Suprapubic skin (tissue), 4 donors: ENCODE measurements around the gene ARHGEF12. TPM values are rescaled to one million over a fixed set of nuclear protein-coding genes. Genes with fewer than 3 reads are reported as not detected.

Source experiments
- DNase-seq, 2 donors: peaks; one replicate each; pipeline ENCODE4 v3.0.0-alpha.2; 2019; ENCODE audit warnings: low spot score in 2 of 2
- H3K27ac ChIP-seq: fragments of 200-600 bp; sonication (generic); one replicate; pipeline ENCODE4 v1.5.1; 2019
- H3K27me3 ChIP-seq: fragments of 200-600 bp; sonication (generic); one replicate; pipeline ENCODE4 v1.5.1; 2019
- H3K36me3 ChIP-seq: fragments of 200-600 bp; sonication (generic); one replicate; pipeline ENCODE4 v1.5.1; 2019
- H3K4me1 ChIP-seq: fragments of 200-600 bp; sonication (generic); one replicate; pipeline ENCODE4 v1.5.1; 2019
- H3K4me3 ChIP-seq: fragments of 200-600 bp; sonication (generic); one replicate; pipeline ENCODE4 v1.5.1; 2019; ENCODE audit warnings: mild to moderate bottlenecking
- H3K9me3 ChIP-seq: fragments of 200-600 bp; sonication (generic); one replicate; pipeline ENCODE4 v1.5.1; 2019
- EP300 ChIP-seq: sonication (generic); formaldehyde crosslinking; IDR thresholded peaks from one replicate; pipeline ENCODE4 v1.6.1; 2017; ENCODE audit warnings: antibody characterized with exemption
- POLR2A ChIP-seq, 2 donors: fragments of 450-650 bp; IDR thresholded peaks; one replicate each; pipeline ENCODE4 v1.6.1; 2017; ENCODE audit warnings: antibody characterized with exemption in 2 of 2, mild to moderate bottlenecking in 2 of 2, moderate library complexity in 2 of 2
- POLR2AphosphoS5 ChIP-seq, 3 donors: sonication (generic); formaldehyde crosslinking; IDR thresholded peaks; one replicate each; pipeline ENCODE4 v1.6.1; 2017; ENCODE audit warnings: antibody characterized with exemption in 3 of 3
- WGBS: methylation state at CpG from one replicate; pipeline ENCODE4 v1.1.5; 2018; 5-methylcytosine and 5-hydroxymethylcytosine counted together
- total RNA-seq, 4 donors: library from RNA; depleted of rRNA; stranded (reverse); fragments of >200 nt; gene quantifications; one replicate each; pipeline ENCODE4 v1.1.0, GENCODE V29; 2016
- TF ChIP-seq, protein P1 (sequence below), 2 donors: fragments of 200-600 bp in 1 of 2; fragments of 450-650 bp in 1 of 2; sonication (generic) in 1 of 2; IDR thresholded peaks; one replicate each; pipeline ENCODE4 v1.5.1; 2016 to 2019; ENCODE audit warnings: antibody characterized with exemption in 2 of 2, mild to moderate bottlenecking in 1 of 2, moderate library complexity in 1 of 2

The ARHGEF12 gene
- total RNA-seq, 4 donors from 2014 or later, result 107 to 222 (median 138) TPM

DNA sequence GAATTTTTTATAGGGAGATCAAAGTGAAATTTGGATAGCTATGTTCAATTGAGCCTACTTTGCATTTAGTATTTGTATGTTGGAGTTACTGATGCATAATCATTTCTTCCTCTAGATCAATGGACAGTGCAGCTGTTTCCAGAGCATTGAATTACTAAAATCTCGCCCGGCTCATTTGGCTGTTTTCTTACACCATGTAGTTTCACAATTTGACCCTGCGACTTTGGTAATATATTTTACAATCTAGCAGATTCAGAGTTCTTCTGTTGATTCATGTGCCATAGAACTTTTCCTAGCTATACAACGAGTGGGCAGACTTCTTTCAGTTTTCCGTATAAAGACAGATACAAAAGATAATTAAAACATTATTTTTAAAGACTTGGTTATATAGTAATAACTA is 105.4 kb downstream of the ARHGEF12 start:
- no peak for TF ChIP-seq EP300
- TF ChIP-seq, protein P1, sequence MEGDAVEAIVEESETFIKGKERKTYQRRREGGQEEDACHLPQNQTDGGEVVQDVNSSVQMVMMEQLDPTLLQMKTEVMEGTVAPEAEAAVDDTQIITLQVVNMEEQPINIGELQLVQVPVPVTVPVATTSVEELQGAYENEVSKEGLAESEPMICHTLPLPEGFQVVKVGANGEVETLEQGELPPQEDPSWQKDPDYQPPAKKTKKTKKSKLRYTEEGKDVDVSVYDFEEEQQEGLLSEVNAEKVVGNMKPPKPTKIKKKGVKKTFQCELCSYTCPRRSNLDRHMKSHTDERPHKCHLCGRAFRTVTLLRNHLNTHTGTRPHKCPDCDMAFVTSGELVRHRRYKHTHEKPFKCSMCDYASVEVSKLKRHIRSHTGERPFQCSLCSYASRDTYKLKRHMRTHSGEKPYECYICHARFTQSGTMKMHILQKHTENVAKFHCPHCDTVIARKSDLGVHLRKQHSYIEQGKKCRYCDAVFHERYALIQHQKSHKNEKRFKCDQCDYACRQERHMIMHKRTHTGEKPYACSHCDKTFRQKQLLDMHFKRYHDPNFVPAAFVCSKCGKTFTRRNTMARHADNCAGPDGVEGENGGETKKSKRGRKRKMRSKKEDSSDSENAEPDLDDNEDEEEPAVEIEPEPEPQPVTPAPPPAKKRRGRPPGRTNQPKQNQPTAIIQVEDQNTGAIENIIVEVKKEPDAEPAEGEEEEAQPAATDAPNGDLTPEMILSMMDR (IDR thresholded peaks at IDR 0.05), result no peak
- no peak for TF ChIP-seq POLR2A (IDR thresholded peaks at IDR 0.05)
- no peak for TF ChIP-seq POLR2AphosphoS5 (IDR thresholded peaks at IDR 0.05)
- DNase-seq, result no peak
- H3K4me3 ChIP-seq, result no peak overlapping the region
- no peaks in the 10 kb centered on the region for H3K4me1 ChIP-seq
- H3K9me3 ChIP-seq, result no peaks in the 10 kb centered on the region
- H3K36me3 ChIP-seq, result peaks cover 59% of the 10 kb centered on the region
- WGBS, result 92% methylated on average over 5 of the region's 5 CpGs
- no peak overlapping the region for H3K27ac ChIP-seq
- no peaks in the 10 kb centered on the region for H3K27me3 ChIP-seq

DNA sequence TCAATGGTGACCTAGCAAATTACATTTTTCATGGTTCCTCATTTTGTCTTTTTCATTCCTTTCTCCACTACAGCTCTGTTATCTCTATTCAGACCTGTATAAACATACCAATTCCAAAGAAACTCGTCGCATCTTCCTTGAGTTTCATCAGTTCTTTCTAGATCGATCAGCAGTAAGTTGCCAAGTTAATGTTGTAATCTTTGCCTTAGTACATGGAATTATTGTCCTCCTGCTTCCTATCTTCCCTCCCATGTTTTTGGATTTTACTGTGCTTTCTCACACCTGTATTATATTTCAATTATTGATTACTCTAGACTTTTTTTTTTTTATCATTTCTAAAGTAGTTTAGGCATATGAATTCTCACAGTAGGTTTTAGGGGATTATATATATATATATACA is 105.8 kb downstream of the ARHGEF12 start:
- TF ChIP-seq POLR2AphosphoS5 (IDR thresholded peaks at IDR 0.05) (no peak), EP300 (no peak), POLR2A (IDR thresholded peaks at IDR 0.05) (no peak)
- TF ChIP-seq, protein P1 (IDR thresholded peaks at IDR 0.05), result no peak
- Histone ChIP-seq H3K27ac (no peak overlapping the region), H3K27me3 (no peaks in the 10 kb centered on the region), H3K36me3 (peaks cover 63% of the 10 kb centered on the region), H3K4me1 (no peaks in the 10 kb centered on the region), H3K4me3 (no peak overlapping the region), H3K9me3 (no peaks in the 10 kb centered on the region)
- 87% methylated on average over 3 of the region's 3 CpGs for WGBS
- no peak for DNase-seq

DNA sequence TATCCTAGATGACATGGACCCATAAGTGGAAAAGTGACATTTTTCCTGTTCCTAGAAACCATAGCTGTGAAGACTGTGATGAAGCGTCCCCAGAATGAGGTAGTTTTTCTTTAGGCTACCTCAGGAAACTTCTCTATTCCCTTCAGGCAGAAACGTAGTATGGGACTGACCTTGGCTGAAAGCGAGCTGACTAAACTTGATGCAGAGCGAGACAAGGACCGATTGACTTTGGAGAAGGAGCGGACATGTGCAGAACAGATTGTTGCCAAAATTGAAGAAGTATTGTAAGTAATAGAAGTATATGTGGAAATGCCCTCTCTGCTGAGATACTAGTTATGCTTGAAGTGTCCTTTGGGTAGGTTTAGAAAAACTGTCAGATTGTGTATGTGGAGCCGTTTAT is 110.6 kb downstream of the ARHGEF12 start:
- H3K4me3 ChIP-seq, result no peak overlapping the region
- H3K36me3 ChIP-seq, result peaks cover 97% of the 10 kb centered on the region
- no peak for DNase-seq

DNA sequence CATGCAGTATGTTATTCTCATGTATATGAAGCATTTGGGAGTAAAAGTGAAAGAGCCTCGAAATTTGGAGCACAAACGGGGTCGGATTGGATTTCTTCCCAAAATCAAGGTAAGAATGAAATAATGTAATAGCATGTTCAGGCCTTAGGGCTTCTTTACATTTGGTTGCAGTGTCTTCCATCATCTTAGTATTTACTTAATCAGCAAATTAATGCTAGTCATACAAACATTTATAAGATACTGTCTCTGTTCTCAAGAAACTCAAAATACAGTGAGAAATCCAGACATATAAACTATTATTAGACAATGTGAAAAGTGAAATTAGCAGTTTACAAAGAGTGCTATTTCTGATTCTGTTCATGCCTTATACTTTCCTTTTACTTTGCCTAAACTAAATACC is 112.0 kb downstream of the ARHGEF12 start:
- Histone ChIP-seq H3K4me3 (no peak overlapping the region), H3K36me3 (peaks cover 98% of the 10 kb centered on the region), H3K27me3 (no peaks in the 10 kb centered on the region), H3K9me3 (no peaks in the 10 kb centered on the region), H3K4me1 (no peaks in the 10 kb centered on the region), H3K27ac (no peak overlapping the region)
- no peak for TF ChIP-seq POLR2AphosphoS5 (IDR thresholded peaks at IDR 0.05)
- no peak for TF ChIP-seq EP300
- TF ChIP-seq, protein P1 (IDR thresholded peaks at IDR 0.05), result no peak
- TF ChIP-seq POLR2A (IDR thresholded peaks at IDR 0.05), result no peak
- 92% methylated on average over 3 of the region's 3 CpGs for WGBS
- DNase-seq, result no peak

More for the DNA sequence above, 110.6 kb downstream of the ARHGEF12 start:
- TF ChIP-seq EP300 (no peak), POLR2AphosphoS5 (IDR thresholded peaks at IDR 0.05) (no peak), POLR2A (IDR thresholded peaks at IDR 0.05) (no peak)
- TF ChIP-seq, protein P1 (IDR thresholded peaks at IDR 0.05), result no peak
- no peaks in the 10 kb centered on the region for H3K4me1 ChIP-seq
- H3K27me3 ChIP-seq, result no peaks in the 10 kb centered on the region
- no peaks in the 10 kb centered on the region for H3K9me3 ChIP-seq
- no peak overlapping the region for H3K27ac ChIP-seq
- WGBS, result 84% methylated on average over 7 of the region's 7 CpGs

DNA sequence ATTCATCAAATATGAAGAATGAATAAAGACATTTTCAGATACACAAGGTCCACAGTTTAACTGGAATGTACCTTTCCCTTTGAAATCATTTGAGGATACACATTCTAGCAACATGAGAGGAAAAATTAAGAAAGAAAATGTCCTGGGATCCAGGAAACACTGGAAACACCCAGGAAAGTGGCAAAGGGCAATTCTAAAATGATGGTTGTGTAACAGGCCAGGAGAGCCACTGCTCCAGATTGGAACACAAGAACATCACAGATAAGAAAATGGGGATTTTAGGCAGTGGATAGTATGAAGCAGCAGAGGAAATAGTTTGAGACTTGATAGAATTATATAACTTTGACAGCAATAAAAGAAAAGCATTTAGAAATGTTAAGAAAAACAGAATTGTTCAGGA is 119.3 kb downstream of the ARHGEF12 start:
- DNase-seq, result no peak
- no peak overlapping the region for H3K27ac ChIP-seq
- no peak overlapping the region for H3K4me3 ChIP-seq
- H3K4me1 ChIP-seq, result no peaks in the 10 kb centered on the region
- H3K27me3 ChIP-seq, result no peaks in the 10 kb centered on the region
- peaks cover 98% of the 10 kb centered on the region for H3K36me3 ChIP-seq
- no peaks in the 10 kb centered on the region for H3K9me3 ChIP-seq
- TF ChIP-seq EP300 (no peak), POLR2AphosphoS5 (IDR thresholded peaks at IDR 0.05) (no peak), POLR2A (IDR thresholded peaks at IDR 0.05) (no peak)
- TF ChIP-seq, protein P1 (IDR thresholded peaks at IDR 0.05), result no peak
